ENCODE measurements around the gene KYAT1.

GRCh38 chr9:128912270-128912853 lies 30.6 kb upstream of the KYAT1 start:
- TF ChIP-seq CTCF (IDR thresholded peaks at IDR 0.05 in 8 of 11, conservative IDR thresholded peaks at IDR 0.05 in 3 of 11) = no peak
- TF ChIP-seq POLR2A (IDR thresholded peaks at IDR 0.05) = no peak

Data from spleen (tissue), 7 donors.